Ovary (tissue), 9 donors: ENCODE results near the gene MKLN1. TPM values are rescaled to one million over a fixed set of nuclear protein-coding genes. Genes with fewer than 3 reads are reported as not detected.

Source experiments
- DNase-seq, 5 donors: peaks; one replicate each; pipeline ENCODE4 v3.0.0-alpha.2; 2019 to 2020
- H3K27ac ChIP-seq, 2 donors: fragments of 200-600 bp; one replicate each; pipeline versions ENCODE4 v1.5.1 to v1.8.0; 2019 to 2022
- H3K27me3 ChIP-seq: fragments of 200-600 bp; one replicate; pipeline ENCODE4 v1.8.0; 2022
- H3K36me3 ChIP-seq: fragments of 200-600 bp; sonication (generic); one replicate; pipeline ENCODE4 v1.5.1; 2019
- H3K4me1 ChIP-seq: one replicate; pipeline ENCODE4 v1.8.1; 2013; ENCODE audit warnings: mild to moderate bottlenecking, moderate library complexity; ENCODE audit not compliant: insufficient read depth
- H3K4me3 ChIP-seq: fragments of 200-600 bp; sonication (generic); one replicate; pipeline ENCODE4 v1.5.1; 2017
- H3K9me3 ChIP-seq, 2 donors: fragments of 200-600 bp in 1 of 2; sonication (generic) in 1 of 2; one replicate each; pipeline versions ENCODE4 v1.5.1 to v1.8.1; 2013 to 2019; ENCODE audit warnings: mild to moderate bottlenecking in 1 of 2, moderate library complexity in 1 of 2
- CTCF ChIP-seq, 3 donors: fragments of 450-650 bp in 2 of 3; fragments of 200-600 bp in 1 of 3; IDR thresholded peaks; one replicate each; pipeline versions ENCODE4 v1.5.1 to v1.8.0; 2016 to 2022; ENCODE audit warnings: antibody characterized with exemption in 3 of 3, mild to moderate bottlenecking in 1 of 3
- EP300 ChIP-seq: sonication (generic); formaldehyde crosslinking; IDR thresholded peaks from one replicate; pipeline ENCODE4 v1.6.1; 2017; ENCODE audit warnings: antibody characterized with exemption
- POLR2A ChIP-seq: fragments of 450-650 bp; IDR thresholded peaks from one replicate; pipeline ENCODE4 v1.6.1; 2017; ENCODE audit warnings: antibody characterized with exemption, mild to moderate bottlenecking, moderate library complexity
- WGBS, 3 donors: extraction: QIAGEN DNeasy Blood & Tissue Kit in 1 of 3; methylation state at CpG; one replicate each; pipeline versions ENCODE4 v1.1.5 to v1.1.7; 2013 to 2017; 5-methylcytosine and 5-hydroxymethylcytosine counted together
- intact Hi-C, 4 donors: fragments of 100-400 bp; cut with DNase I; formaldehyde crosslinking; loops; one replicate each; pipeline versions ENCODE4 v1.11.0 to v1.15.1; 2022 to 2023
- polyA plus RNA-seq, 2 donors: library from polyadenylated mRNA; stranded (reverse); fragments of 200-250 nt in 1 of 2; fragments of 350-450 nt in 1 of 2; fragmentation: Illumina TruSeq in 1 of 2; extraction: RNeasy Lipid Tissue Mini Kit (QIAGEN cat#74804) in 1 of 2; gene quantifications; one replicate each; pipeline ENCODE4 v1.2.3, GENCODE V29; 2013 to 2014
- total RNA-seq, 7 donors: library from RNA; depleted of rRNA in 2 of 7; stranded (reverse); fragments of >200 nt in 2 of 7; fragmentation: NEBNext Ultra II Directional in 3 of 7; extraction: Animal tissue kit (Norgen Biotek cat#: 25700) in 3 of 7; gene quantifications; one replicate each; pipeline versions ENCODE4 v1.1.0 to v1.2.4, GENCODE V29; 2016 to 2023
- donor health status: DM: no; HTN: no; CAD: no; lungs with moderate emphysema.
- donor health status: DM: no; HTN: no; CAD: no.
- donor health status: Bipolar disorder and iron deficiency.
- donor health status: DM: yes; HTN: yes; CAD: no.
- donor health status: DM: no; HTN: no; CAD: no.
- donor health status: DM: yes; HTN: yes; CAD: no.

Gene MKLN1
- total and polyA plus RNA-seq, 9 donors, result 12.7 to 87.1 (median 53.8) TPM

DNA sequence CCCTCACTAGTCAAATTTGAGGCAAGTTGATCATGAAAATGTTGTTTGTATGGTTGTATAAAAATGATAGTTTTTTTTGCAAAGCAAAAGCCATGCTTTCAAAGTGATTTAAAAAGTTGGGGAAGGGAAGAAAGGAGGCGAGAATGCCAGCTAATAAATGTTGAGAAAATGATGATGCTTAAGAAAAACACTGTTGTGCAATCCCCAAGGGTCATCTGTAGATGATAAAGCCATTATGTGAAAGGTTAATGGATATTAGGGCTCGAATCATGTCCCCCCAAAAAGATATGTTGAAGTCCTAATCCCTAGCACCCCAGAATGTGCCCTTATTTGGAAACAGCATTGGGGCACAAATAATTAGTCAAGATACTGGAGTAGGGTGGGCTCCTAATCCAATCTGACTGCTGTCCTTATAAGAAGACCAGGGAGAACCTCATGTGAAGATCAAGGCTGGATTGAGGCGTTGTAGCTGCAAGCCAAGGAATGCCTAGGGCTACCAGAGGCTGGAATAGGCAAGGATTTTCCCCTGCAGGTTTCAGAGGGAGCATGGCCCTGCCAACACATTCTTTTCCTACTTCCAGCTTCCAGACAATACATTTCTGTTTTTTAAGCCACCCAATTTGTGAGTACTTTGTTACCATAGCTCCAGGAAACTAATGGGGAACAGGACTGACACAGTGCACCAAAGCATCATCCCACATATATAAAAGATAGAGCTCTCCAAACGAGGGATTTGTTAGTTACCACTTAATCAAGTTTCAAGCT lies 35.4 kb upstream of the MKLN1 start:
- Histone ChIP-seq H3K4me3 (no peak overlapping the region), H3K27ac (no peak overlapping the region), H3K9me3 (no peaks in the 10 kb centered on the region), H3K4me1 (no peaks in the 10 kb centered on the region), H3K36me3 (no peaks in the 10 kb centered on the region), H3K27me3 (no peaks in the 10 kb centered on the region)
- no peak for DNase-seq
- no peak for TF ChIP-seq EP300
- no peak for TF ChIP-seq CTCF (IDR thresholded peaks at IDR 0.05)
- no peak for TF ChIP-seq POLR2A
- 72 to 78% (median 77%) methylated on average over 4 of the region's 4 CpGs for WGBS, 3 donors
- intact Hi-C loops, result no loop called here

- Histone ChIP-seq H3K27me3 (no peaks in the 10 kb centered on the region), H3K27ac (no peak overlapping the region), H3K4me3 (no peak overlapping the region), H3K4me1 (no peaks in the 10 kb centered on the region), H3K36me3 (no peaks in the 10 kb centered on the region), H3K9me3 (no peaks in the 10 kb centered on the region)
- 94 to 100% (median 96%) methylated on average over 1 of the region's 1 CpG for WGBS, 3 donors
- TF ChIP-seq POLR2A (no peak), CTCF (IDR thresholded peaks at IDR 0.05) (no peak), EP300 (no peak)
- no peak for DNase-seq
- intact Hi-C loops, result no loop called here
These were observed 34.7 kb upstream of the MKLN1 start for GRCh38 chr7:131293018-131293417.

DNA sequence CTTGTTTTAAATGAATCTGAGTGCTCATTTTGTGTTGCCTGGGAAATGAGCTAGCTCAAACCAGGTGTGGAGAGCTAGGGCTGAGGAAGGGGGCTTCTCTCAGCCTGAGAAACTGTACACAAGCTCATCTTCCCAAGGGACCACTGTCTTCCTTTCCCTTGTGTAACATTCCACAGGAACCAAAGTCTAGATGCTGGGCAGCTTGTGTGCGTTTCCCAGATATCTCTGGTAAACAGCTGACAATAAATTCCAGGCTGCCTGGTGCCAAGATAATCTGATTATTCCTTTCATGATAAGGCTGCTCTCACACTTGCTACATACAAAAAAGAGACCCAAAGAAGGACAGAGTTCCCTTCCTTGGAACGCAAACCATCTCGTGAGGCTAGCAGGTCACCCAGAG lies 33.1 kb upstream of the MKLN1 start:
- no peak overlapping the region for H3K27ac ChIP-seq
- H3K36me3 ChIP-seq, result no peaks in the 10 kb centered on the region
- DNase-seq, result no peak
- 40 to 53% (median 49%) methylated on average over 3 of the region's 3 CpGs for WGBS, 3 donors
- intact Hi-C loops, result no loop called here
- H3K9me3 ChIP-seq, result no peaks in the 10 kb centered on the region
- no peaks in the 10 kb centered on the region for H3K4me1 ChIP-seq
- TF ChIP-seq CTCF (IDR thresholded peaks at IDR 0.05), result no peak
- TF ChIP-seq EP300, result no peak
- TF ChIP-seq POLR2A, result no peak
- no peak overlapping the region for H3K4me3 ChIP-seq
- no peaks in the 10 kb centered on the region for H3K27me3 ChIP-seq

DNA sequence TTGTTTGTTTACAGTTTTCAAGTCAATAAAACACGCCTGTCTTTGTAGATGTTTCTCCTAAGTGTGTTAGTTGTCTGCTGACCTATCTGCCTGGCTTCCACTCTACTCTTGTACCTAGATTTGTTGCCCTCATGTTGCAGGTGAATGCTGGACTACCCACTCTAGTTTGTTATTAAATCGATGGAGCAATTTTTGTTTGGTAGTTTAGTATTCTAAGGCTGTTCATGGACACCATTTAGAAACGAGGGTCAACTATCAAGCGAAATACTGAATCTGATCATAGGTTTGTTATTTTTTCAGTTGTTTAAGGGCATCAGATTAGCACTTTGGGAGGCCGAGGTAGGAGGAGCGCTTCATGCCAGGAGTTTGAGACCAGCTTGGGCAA lies 29.1 kb upstream of the MKLN1 start:
- Histone ChIP-seq H3K9me3 (no peaks in the 10 kb centered on the region), H3K27me3 (no peaks in the 10 kb centered on the region), H3K4me3 (no peak overlapping the region), H3K36me3 (no peaks in the 10 kb centered on the region), H3K27ac (no peak overlapping the region), H3K4me1 (peaks cover 3% of the 10 kb centered on the region)
- no peak for TF ChIP-seq CTCF (IDR thresholded peaks at IDR 0.05)
- no peak for TF ChIP-seq POLR2A
- no peak for TF ChIP-seq EP300
- no peak for DNase-seq
- WGBS, 3 donors, result 84 to 88% (median 85%) methylated on average over 6 of the region's 6 CpGs
- intact Hi-C loops, result no loop called here
